ENCODE data around the gene LEFTY1. TPM values are rescaled to one million over a fixed set of nuclear protein-coding genes. Genes with fewer than 3 reads are reported as not detected.

Gene LEFTY1
- total and polyA plus RNA-seq, 8 donors, result 4.1 to 146 (median 47.6) TPM

- H3K27ac ChIP-seq, result no peak overlapping the region
- no peak for TF ChIP-seq CTCF (IDR thresholded peaks at IDR 0.05)
- FAIRE-seq, result no peak
- H3K36me3 ChIP-seq, result peaks cover 7 to 72% (median 34%) of the 10 kb centered on the region in 3 donors
- WGBS, 2 donors, result 85 to 93% methylated on average over 5 of the region's 5 CpGs
- DNase-seq, result no peak
- ATAC-seq, result no peak
- intact Hi-C loops (cut with DNase I), result no loop called here
- no peaks in the 10 kb centered on the region for H3K9me3 ChIP-seq
- H3K27me3 ChIP-seq, result no peaks in the 10 kb centered on the region
- H3K4me3 ChIP-seq, result no peak overlapping the region
- peaks cover 0 to 4% (median under 1%) of the 10 kb centered on the region in 3 donors for H3K4me1 ChIP-seq
Observed at GRCh38 chr1:225859151-225859550, 29.8 kb downstream of the LEFTY1 start.

GRCh38 chr1:225857256-225857655, 31.7 kb downstream of the LEFTY1 start:
- intact Hi-C loops (cut with DNase I), result no loop called here
- no peak for TF ChIP-seq CTCF (IDR thresholded peaks at IDR 0.05)
- no peak for FAIRE-seq
- H3K27ac ChIP-seq, result no peak overlapping the region
- H3K36me3 ChIP-seq, result peaks cover 7 to 76% (median 39%) of the 10 kb centered on the region in 3 donors
- no peak for ATAC-seq
- no peaks in the 10 kb centered on the region for H3K27me3 ChIP-seq
- H3K4me1 ChIP-seq, result peaks cover 0 to 2% (median 0%) of the 10 kb centered on the region in 3 donors
- WGBS, 2 donors, result 51 to 53% methylated on average over 7 of the region's 7 CpGs
- H3K4me3 ChIP-seq, result no peak overlapping the region
- no peaks in the 10 kb centered on the region for H3K9me3 ChIP-seq
- DNase-seq, result no peak

GRCh38 chr1:225855503-225856300, 33.2 kb downstream of the LEFTY1 start:
- no peak for TF ChIP-seq CTCF (IDR thresholded peaks at IDR 0.05)
- WGBS, 2 donors, result 83 to 85% methylated on average over 10 of the region's 10 CpGs
- peak overlapping the region in 1 of 4 donors; percentile 22 for H3K27ac ChIP-seq

GRCh38 chr1:225853441-225853840, 35.5 kb downstream of the LEFTY1 start:
- DNase-seq (peak in 1 of 6 donors; percentile 60), ATAC-seq (no peak), FAIRE-seq (no peak)
- peaks cover 0 to 11% (median 4%) of the 10 kb centered on the region in 3 donors for H3K4me1 ChIP-seq
- H3K4me3 ChIP-seq, result no peak overlapping the region
- TF ChIP-seq CTCF (IDR thresholded peaks at IDR 0.05), result no peak
- 88 to 96% methylated on average over 12 of the region's 12 CpGs for WGBS, 2 donors
- no peak overlapping the region for H3K27ac ChIP-seq
- no peaks in the 10 kb centered on the region for H3K9me3 ChIP-seq
- H3K36me3 ChIP-seq, result peaks cover 0 to 55% (median 35%) of the 10 kb centered on the region in 3 donors
- intact Hi-C loops (cut with DNase I), result no loop called here
- no peaks in the 10 kb centered on the region for H3K27me3 ChIP-seq

More at GRCh38 chr1:225855503-225856300, 33.2 kb downstream of the LEFTY1 start:
- Histone ChIP-seq H3K4me3 (no peak overlapping the region), H3K4me1 (peaks cover 0 to 10% (median 4%) of the 10 kb centered on the region in 3 donors), H3K9me3 (no peaks in the 10 kb centered on the region), H3K27me3 (no peaks in the 10 kb centered on the region), H3K36me3 (peaks cover 0 to 74% (median 41%) of the 10 kb centered on the region in 3 donors)
- no peak for DNase-seq
- intact Hi-C loops (cut with DNase I), result no loop called here
- no peak for FAIRE-seq
- no peak for ATAC-seq

Data from pancreas (tissue), 10 donors.